ENCODE results near the gene B3GALT4.

B3GALT4 gene

GRCh38 chr6:33276864-33277662 is at the start of gene B3GALT4:
Gene B3GALT4, plus strand, starts transcription at chr6:33277123. Its CDS starts 297 bp downstream, at chr6:33277420.
- TF ChIP-seq CTCF (conservative IDR thresholded peaks at IDR 0.05; ENCODE audit: low read depth, low read length) = peak; percentile 51
- H3K4me3 ChIP-seq (ENCODE audit: low read length) = peak within 1 kb of the TSS; percentile 52
- DNase-seq (ENCODE audit: low read depth) = no peak

GRCh38 chr6:33235221-33235634 is 41.7 kb upstream of the B3GALT4 start:
- H3K4me3 ChIP-seq (ENCODE audit: low read length) = no peak overlapping the region
- no peak for DNase-seq (ENCODE audit: low read depth)
- TF ChIP-seq CTCF (conservative IDR thresholded peaks at IDR 0.05; ENCODE audit: low read depth, low read length) = no peak

DNA sequence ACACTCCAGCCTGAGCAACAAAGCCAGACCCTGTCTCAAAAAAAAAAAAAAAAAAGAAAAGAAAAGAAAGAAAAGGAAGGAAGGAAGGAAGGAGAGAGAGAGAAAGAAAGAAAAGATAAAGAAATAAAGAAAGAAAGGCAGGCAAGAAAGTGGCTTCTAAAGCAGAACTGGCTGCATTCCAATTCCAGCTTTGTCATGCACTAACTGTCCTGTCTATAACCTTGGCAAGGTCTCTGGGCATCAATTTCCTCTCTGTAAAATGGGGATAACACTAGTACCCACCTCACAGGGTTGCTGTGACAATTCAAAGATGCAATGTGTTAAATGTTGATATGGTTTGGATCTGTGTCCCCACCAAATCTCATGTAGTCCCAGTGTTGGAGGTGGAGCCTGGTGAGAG is 40.6 kb upstream of the B3GALT4 start:
- no peak for DNase-seq (ENCODE audit: low read depth)
- TF ChIP-seq CTCF (conservative IDR thresholded peaks at IDR 0.05; ENCODE audit: low read depth, low read length) = no peak
- H3K4me3 ChIP-seq (ENCODE audit: low read length) = no peak overlapping the region

DNA sequence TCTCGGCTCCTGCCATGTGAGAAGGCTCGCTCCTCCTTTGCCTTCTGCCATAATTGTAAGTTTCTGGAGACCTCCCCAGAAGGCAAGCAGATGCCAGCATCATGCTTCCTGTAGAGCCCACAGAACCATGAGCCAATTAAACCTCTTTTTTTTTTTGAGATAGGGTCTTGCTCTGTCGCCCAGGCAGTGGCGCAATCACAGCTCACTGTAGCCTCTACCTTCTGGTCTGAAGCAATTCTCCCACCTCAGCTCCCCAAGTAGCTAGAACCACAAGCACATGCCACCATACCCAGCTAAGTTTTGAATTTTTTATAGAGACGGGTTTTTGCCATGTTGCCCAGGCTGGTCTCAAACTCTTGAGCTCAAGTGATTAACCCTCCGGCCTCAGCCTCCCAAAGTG is 40.1 kb upstream of the B3GALT4 start:
- no peak for TF ChIP-seq CTCF (conservative IDR thresholded peaks at IDR 0.05; ENCODE audit: low read depth, low read length)
- DNase-seq (ENCODE audit: low read depth) = no peak
- H3K4me3 ChIP-seq (ENCODE audit: low read length) = no peak overlapping the region

DNA sequence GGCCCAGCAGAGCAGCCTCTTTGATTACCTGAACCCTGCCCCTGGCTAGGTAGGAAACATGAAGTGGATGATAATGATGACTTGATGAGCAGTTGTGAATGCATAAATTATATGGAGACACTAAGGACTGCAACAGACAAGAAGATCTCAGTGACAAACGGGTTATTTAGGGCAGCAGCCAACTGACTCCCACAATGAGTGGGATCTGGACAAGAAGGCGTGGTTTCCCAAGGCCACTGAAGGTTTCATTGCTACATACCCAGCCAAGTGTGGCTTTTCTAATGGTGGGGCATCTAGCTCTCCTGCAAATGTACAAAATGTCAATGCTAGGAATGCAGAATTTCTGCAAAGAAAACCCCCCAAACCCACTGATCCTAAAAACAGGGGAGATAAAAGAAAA is 39.2 kb upstream of the B3GALT4 start:
- DNase-seq (ENCODE audit: low read depth) = no peak
- H3K4me3 ChIP-seq (ENCODE audit: low read length) = no peak overlapping the region
- TF ChIP-seq CTCF (conservative IDR thresholded peaks at IDR 0.05; ENCODE audit: low read depth, low read length) = no peak

DNA sequence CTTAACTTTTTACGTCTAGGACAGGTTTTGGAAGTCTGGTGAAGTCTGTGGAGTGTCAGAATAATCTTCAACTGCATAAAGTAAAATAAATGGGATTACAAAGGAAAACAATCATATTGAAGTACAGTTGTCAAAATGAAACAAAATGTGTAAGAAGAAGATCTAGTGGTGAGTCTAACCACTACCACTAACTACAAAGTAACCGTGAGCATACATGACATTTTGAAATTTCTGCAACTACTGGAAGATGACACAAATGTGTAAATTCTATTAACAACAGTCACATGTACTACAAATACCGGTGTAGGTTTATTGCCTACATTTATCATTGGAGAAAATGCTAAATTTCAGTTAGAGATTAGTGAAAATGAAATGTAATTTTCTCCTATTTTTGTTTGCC is 35.0 kb upstream of the B3GALT4 start:
- DNase-seq (ENCODE audit: low read depth) = no peak
- no peak for TF ChIP-seq CTCF (conservative IDR thresholded peaks at IDR 0.05; ENCODE audit: low read depth, low read length)
- no peak overlapping the region for H3K4me3 ChIP-seq (ENCODE audit: low read length)

- H3K4me3 ChIP-seq (ENCODE audit: low read length) = no peak overlapping the region
- no peak for DNase-seq (ENCODE audit: low read depth)
- TF ChIP-seq CTCF (conservative IDR thresholded peaks at IDR 0.05; ENCODE audit: low read depth, low read length) = no peak
Observed at GRCh38 chr6:33243476-33243875, 33.4 kb upstream of the B3GALT4 start.
